ENCODE data around the gene SMAD9.

Gene SMAD9

GRCh38 chr13:36862002-36862685 is 57.9 kb downstream of the SMAD9 start:
- DNase-seq: no peak

- DNase-seq: no peak
Measured at GRCh38 chr13:36859259-36859658, 60.8 kb downstream of the SMAD9 start.

GRCh38 chr13:36858290-36858689 is 61.7 kb downstream of the SMAD9 start:
- peak in 1 of 2 donors; percentile 44 for DNase-seq

- DNase-seq: no peak
Measured at GRCh38 chr13:36857253-36857652, 62.8 kb downstream of the SMAD9 start.

GRCh38 chr13:36850790-36851438 is 69.1 kb downstream of the SMAD9 start:
- DNase-seq: no peak

- DNase-seq: no peak
Measured at GRCh38 chr13:36848199-36848982, 71.6 kb downstream of the SMAD9 start.

- DNase-seq: no peak
Measured at GRCh38 chr13:36847606-36848005, 72.4 kb downstream of the SMAD9 start.

- DNase-seq: no peak
Measured at GRCh38 chr13:36841391-36841790, 78.6 kb downstream of the SMAD9 start.

GRCh38 chr13:36840718-36841250 is 79.3 kb downstream of the SMAD9 start:
- DNase-seq: no peak

GRCh38 chr13:36839981-36840380 is 80.1 kb downstream of the SMAD9 start:
- DNase-seq: no peak

GRCh38 chr13:36839281-36839680 is 80.8 kb downstream of the SMAD9 start:
- DNase-seq: no peak

GRCh38 chr13:36837354-36838092 is 82.5 kb downstream of the SMAD9 start:
- no peak for DNase-seq

GRCh38 chr13:36834299-36834698 is 85.7 kb downstream of the SMAD9 start:
- DNase-seq: no peak

GRCh38 chr13:36831291-36831690 is 88.7 kb downstream of the SMAD9 start:
- no peak for DNase-seq

GRCh38 chr13:36829753-36830152 is 90.3 kb downstream of the SMAD9 start:
- no peak for DNase-seq

- DNase-seq: no peak
Measured at GRCh38 chr13:36822785-36823184, 97.3 kb downstream of the SMAD9 start.

- DNase-seq: no peak
Measured at GRCh38 chr13:36820222-36820621, 99.8 kb downstream of the SMAD9 start.

- peak in 1 of 2 donors; percentile 25 for DNase-seq
Measured at GRCh38 chr13:36819739-36820090, 100.3 kb downstream of the SMAD9 start.

GRCh38 chr13:36818804-36819738 is 101.0 kb downstream of the SMAD9 start, which contains the start of gene RFXAP:
Gene RFXAP, plus strand, starts transcription at chr13:36819222. Its CDS starts 136 bp downstream, at chr13:36819358.
- DNase-seq: peak; percentile 60 to 77

GRCh38 chr13:36817996-36818803 is 101.8 kb downstream of the SMAD9 start:
- no peak for DNase-seq

- DNase-seq: no peak
Measured at GRCh38 chr13:36815062-36815461, 105.0 kb downstream of the SMAD9 start.
